Stimulated activated naive CD8-positive, alpha-beta T cell treated with anti-CD3 and anti-CD28 coated beads, Interleukin-15, Interleukin-2, amounts not matched to agents 100 U/mL and 50 U/mL, for 24 hours (primary cell): ENCODE data around the gene CRYAB.

Experiments
- ATAC-seq: fragments of 150-1000 bp; cut with Tn5 transposase; one replicate; pipeline ENCODE4 v1.10.0; 2021
- DNase-seq: peaks from one replicate; pipeline ENCODE4 v3.0.0; 2021

The CRYAB gene, protein sequence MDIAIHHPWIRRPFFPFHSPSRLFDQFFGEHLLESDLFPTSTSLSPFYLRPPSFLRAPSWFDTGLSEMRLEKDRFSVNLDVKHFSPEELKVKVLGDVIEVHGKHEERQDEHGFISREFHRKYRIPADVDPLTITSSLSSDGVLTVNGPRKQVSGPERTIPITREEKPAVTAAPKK

DNA sequence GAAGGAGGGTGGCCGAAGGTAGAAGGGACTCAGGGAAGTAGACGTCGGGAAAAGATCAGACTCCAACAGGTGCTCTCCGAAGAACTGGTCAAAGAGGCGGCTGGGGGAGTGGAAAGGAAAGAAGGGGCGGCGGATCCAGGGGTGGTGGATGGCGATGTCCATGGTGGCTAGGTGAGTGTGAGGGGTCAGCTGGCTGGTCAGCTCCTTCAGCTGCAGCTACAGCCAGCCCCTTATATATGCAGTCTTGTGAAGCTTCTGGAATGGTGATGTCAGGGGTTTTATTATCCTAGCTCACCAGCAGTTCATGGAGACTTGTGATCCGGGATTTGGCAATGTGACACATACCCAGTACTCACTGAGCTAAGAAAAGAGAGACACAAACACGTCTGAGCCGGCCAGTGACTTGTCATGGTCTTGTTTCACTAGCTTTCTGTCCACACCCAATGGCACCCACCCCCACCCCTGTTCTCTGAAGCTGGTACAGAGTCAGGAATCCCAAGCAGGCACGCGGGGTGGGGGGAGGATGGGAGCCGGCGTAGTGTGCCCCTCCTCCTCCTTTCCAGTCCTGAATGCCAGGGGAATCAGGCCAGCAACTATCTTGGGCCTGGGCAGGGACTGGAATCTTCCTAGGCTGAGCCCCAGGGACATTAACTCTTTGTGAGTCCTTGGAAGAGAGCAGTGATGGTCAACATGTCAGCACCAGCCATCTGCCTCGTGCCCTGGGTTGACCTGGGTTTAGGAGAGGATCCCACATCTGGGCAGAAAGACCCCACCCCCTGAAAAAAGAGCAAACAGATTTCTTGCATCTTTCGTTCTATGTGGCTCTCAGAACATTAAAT is at the start of gene CRYAB:
Gene CRYAB, minus strand, starts transcription at position 208 of the 839 bp plus-strand sequence. Its CDS starts 46 bp downstream, at position 162.
- no peak for ATAC-seq
- no peak for DNase-seq

- ATAC-seq, result no peak
- DNase-seq, result no peak
These were observed 49.3 kb upstream of the CRYAB start for GRCh38 chr11:111960916-111961315.

DNA sequence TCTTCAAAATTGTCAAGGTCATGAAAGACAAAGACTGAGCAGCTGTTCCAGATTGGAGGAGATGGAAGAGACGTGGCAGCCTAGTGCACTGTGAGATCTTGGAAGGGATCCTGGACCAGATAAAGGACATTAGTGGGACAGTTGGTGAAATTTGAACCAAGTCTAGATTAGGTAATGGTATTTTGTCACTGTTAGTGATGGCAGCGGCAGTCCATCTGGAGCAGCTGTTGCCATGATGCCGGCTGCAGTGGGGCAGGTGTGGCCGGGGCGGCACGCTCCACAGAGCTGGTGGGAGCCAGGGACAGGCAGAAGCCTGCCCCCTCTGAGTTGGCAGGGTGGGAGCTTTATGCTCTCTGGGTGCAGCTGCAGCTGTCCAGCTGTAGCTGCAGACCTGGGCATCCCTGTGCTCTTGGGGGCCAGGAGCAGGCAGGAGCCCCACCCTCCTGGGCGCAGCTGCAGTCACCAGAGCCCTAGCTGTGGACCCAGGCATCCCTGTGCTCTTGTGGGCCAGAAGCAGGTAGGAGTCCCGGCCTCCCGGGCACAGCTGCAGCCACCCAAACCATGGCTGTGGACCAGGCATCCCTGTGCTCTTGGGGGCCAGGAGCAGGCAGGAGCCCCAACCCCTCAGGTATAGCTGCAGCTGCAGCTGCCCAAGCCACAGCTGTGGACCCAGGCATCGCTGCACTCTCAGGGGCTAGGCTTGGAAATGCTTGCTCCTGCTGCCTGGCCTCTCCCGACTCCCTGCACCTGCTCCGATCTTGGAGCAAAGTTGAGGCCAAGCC is 46.3 kb upstream of the CRYAB start:
- ATAC-seq (peak; percentile 36), DNase-seq (no peak)

- no peak for ATAC-seq
- DNase-seq, result no peak
These were observed 42.6 kb upstream of the CRYAB start for GRCh38 chr11:111954154-111954553.

- DNase-seq, result no peak
- ATAC-seq, result no peak
These were observed 40.0 kb upstream of the CRYAB start for GRCh38 chr11:111951565-111951964.

DNA sequence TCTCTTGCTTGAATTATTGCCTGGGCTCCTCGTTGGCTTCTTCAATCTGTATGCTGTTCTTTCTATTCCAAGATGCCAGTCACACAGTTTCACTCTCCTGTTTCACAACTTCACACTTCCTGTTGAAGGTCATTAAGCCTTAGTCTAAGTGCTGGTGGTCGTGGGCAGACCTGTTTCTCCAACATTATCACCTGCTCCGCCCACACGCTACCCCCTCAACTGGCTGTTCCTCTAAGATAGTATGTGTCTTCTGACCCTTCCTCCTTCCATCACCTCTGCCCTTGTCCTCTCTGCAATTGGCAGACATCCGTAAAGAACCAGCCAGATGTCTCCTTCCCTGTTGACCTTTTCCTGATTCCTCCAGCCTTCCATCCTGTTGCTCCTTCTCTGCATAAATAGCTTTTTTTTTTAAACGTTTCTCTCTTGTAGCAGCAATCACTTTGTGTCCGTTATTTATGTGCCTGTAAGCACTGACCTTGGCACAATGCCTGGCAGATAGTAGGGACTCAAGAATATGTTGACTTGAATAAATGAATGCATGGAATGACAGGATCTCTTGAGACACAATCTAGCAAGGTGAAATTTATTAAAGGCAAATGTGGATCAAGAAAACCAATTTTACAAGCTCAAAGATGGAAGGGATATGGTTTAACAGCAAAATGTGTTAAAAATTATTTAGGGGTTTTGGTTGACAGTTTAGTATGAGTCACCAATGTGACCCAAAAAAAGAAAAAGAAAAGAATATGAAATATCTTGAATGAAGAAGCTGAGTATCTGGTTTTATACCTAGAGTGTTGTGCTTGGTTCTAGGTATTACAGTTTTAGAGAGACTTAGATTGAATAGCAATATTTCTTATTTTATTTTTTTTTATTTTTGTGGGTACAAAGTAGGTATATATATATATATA is 38.2 kb upstream of the CRYAB start:
- ATAC-seq (no peak), DNase-seq (no peak)

DNA sequence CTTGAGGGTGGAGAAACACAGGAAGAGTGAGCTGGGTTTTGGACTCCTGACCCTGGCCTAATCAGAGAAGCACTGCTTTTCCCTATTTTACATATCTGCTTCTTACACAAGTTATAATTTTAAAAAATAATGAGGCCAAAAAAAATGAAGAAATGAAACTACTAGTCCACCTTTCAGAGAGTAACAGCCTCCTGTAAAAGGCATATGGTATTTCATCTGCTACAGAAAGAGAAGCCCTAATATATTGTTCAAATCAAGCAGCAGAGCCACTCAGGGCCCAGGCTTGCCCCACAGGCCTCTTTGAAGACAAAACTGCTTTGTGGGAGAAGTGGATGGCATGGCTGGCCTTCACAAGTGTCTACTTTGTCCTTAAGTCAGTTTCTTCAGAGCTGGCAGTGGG is 35.6 kb upstream of the CRYAB start:
- DNase-seq, result no peak
- no peak for ATAC-seq

DNA sequence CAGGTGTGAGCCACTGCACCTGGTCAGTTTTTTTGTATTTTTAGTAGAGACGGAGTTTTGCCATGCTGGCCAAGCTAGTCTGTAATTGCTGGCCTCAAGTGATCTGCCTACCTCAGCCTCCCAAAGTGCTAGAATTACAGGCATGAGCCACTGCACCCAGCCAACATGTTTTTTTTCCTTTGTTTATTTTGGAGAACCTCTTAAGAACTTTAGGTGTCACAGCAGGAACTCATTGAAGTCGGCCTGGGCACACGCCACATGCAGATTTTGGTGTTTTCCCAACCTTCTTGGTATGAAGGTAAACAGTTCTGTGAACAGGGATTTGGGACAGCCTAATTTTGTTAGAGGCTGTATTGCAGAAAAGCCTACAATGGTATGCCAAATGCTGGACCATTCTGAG is 34.9 kb upstream of the CRYAB start:
- ATAC-seq, result no peak
- no peak for DNase-seq

DNA sequence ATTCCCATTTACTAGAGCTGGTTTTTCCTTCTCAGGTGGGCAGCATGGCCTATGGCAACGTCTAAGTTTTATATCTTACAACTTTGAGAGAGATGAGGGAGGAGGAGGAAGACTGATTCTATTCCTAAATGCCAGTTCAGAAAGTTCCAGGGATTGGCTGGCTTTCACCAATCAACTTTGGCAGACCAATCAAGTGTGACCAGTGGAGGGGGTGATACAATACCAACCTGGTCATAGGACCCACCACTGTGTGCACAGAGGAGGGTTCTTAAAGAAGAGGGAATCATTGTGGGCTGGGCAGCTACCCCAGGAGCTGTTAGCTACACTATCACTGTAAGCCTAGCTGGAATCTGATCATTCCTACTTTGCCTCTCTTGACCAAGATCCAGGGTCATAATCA is 33.6 kb upstream of the CRYAB start:
- DNase-seq (no peak), ATAC-seq (no peak)

GRCh38 chr11:111944651-111945051 is 33.1 kb upstream of the CRYAB start:
- DNase-seq (no peak), ATAC-seq (peak; percentile 94)

- no peak for DNase-seq
- ATAC-seq, result no peak
These were observed 32.6 kb upstream of the CRYAB start for GRCh38 chr11:111944139-111944538.

- no peak for DNase-seq
These were observed 31.3 kb upstream of the CRYAB start for GRCh38 chr11:111942829-111943228.

GRCh38 chr11:111941963-111942362 is 30.4 kb upstream of the CRYAB start:
- no peak for ATAC-seq

More at GRCh38 chr11:111942829-111943228, 31.3 kb upstream of the CRYAB start:
- no peak for ATAC-seq

DNA sequence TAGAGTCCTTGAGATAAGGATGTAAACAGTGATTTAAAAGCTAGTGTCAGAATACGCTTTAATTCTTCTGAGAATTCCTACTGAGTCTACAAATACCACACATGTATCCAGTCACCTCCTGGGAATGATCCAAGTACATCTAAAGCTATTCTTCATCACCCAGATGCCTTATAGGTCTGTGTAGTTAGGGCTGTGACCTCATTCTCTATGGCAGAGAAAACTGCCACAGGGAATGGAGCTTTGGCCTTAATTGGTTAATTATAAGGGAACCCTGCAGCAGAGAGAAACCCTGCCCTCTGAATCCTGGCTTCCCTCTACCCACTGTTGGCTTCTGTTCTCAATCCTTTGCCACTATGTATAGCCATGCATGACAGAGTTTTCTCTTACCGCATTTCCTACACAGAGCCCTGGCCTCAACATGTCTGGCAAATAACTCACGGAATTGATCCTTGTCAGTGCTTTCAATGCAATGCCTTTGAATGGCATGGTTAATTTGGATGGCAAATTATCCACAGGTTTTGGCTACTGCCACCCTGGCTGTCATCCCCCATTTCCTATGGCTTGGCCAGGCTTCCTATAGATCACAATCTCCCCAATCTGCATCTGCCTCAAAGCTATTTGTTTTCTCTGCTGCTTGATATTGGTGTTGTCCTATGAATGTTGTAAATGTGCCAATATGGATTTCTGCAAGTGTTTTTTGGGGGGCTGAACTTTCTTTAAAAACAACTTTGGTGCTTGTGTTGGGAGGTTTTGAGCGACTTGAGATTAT is 28.4 kb upstream of the CRYAB start:
- ATAC-seq (no peak), DNase-seq (no peak)

More at GRCh38 chr11:111941963-111942362, 30.4 kb upstream of the CRYAB start:
- DNase-seq, result no peak

- DNase-seq (peak; percentile 46), ATAC-seq (peak; percentile 72)
These were observed 27.2 kb upstream of the CRYAB start for GRCh38 chr11:111938687-111939160.

- DNase-seq (peak; percentile 21), ATAC-seq (no peak)
These were observed 26.3 kb upstream of the CRYAB start for GRCh38 chr11:111937844-111938243.

- no peak for DNase-seq
- ATAC-seq, result no peak
These were observed 25.8 kb upstream of the CRYAB start for GRCh38 chr11:111937461-111937769.

- ATAC-seq (no peak), DNase-seq (no peak)
These were observed 24.5 kb upstream of the CRYAB start for GRCh38 chr11:111936040-111936540.

- peak; percentile 51 for ATAC-seq
- DNase-seq, result peak; percentile 17
These were observed 23.9 kb upstream of the CRYAB start for GRCh38 chr11:111935317-111936039.

GRCh38 chr11:111934306-111934705 is 22.7 kb upstream of the CRYAB start:
- ATAC-seq, result no peak
- DNase-seq, result no peak
